Neural crest cell (in vitro differentiated cells): ENCODE data around the gene SMARCAL1. TPM values are rescaled to one million over a fixed set of nuclear protein-coding genes. Genes with fewer than 3 reads are reported as not detected.
A peak's percentile ranks its signal among the peaks of the same experiment; 100 is the strongest.

Experiments used
- DNase-seq: peaks from one replicate; pipeline ENCODE4 v3.0.0; 2021; ENCODE audit warnings: low read depth, mixed read lengths, low spot score
- H3K27ac Mint-ChIP-seq: one replicate; pipeline ENCODE4 v1.8.0; 2021; ENCODE audit warnings: mild to moderate bottlenecking, mixed read lengths; ENCODE audit not compliant: unreplicated experiment
- H3K27me3 Mint-ChIP-seq: 2 replicates; pipeline ENCODE4 v1.8.0; 2021; ENCODE audit warnings: low read depth, mild to moderate bottlenecking, mixed read lengths
- H3K36me3 Mint-ChIP-seq: 2 replicates; pipeline ENCODE4 v1.8.0; 2021; ENCODE audit warnings: low read depth, mild to moderate bottlenecking, mixed read lengths
- H3K4me1 Mint-ChIP-seq: 2 replicates; pipeline ENCODE4 v1.8.0; 2021; ENCODE audit warnings: mixed read lengths
- H3K4me3 Mint-ChIP-seq: one replicate; pipeline ENCODE4 v1.8.0; 2021; ENCODE audit warnings: mild to moderate bottlenecking, mixed read lengths
- H3K9me3 Mint-ChIP-seq: 2 replicates; pipeline ENCODE4 v1.8.0; 2021; ENCODE audit warnings: mixed read lengths
- CTCF ChIP-seq: fragments of 200-600 bp; sonication (generic); conservative IDR thresholded peaks from 2 replicates; pipeline ENCODE4 v1.5.0; 2021; ENCODE audit warnings: antibody characterized with exemption, mild to moderate bottlenecking
- total RNA-seq: library from RNA; stranded (reverse); gene quantifications from 2 replicates; pipeline ENCODE4 v1.2.1, GENCODE V29; 2021

The SMARCAL1 gene
- total RNA-seq, 1 donor from 2014 or later, result 30.6 TPM

GRCh38 chr2:216429428-216429827 is 17.1 kb downstream of the SMARCAL1 start:
- TF ChIP-seq CTCF, result no peak
- Mint-ChIP-seq H3K27me3 (no peaks in the 10 kb centered on the region), H3K4me1 (no peaks in the 10 kb centered on the region), H3K27ac (no peak overlapping the region), H3K9me3 (no peaks in the 10 kb centered on the region), H3K36me3 (peaks cover 43% of the 10 kb centered on the region), H3K4me3 (no peak overlapping the region)
- no peak for DNase-seq

GRCh38 chr2:216430811-216431530 is 18.7 kb downstream of the SMARCAL1 start:
- H3K27me3 Mint-ChIP-seq, result no peaks in the 10 kb centered on the region
- H3K27ac Mint-ChIP-seq, result peak overlapping the region; percentile 27
- H3K4me3 Mint-ChIP-seq, result no peak overlapping the region
- no peaks in the 10 kb centered on the region for H3K9me3 Mint-ChIP-seq
- no peak for TF ChIP-seq CTCF
- DNase-seq, result no peak
- peaks cover 32% of the 10 kb centered on the region for H3K36me3 Mint-ChIP-seq
- no peaks in the 10 kb centered on the region for H3K4me1 Mint-ChIP-seq

GRCh38 chr2:216431531-216431856 is 19.2 kb downstream of the SMARCAL1 start:
- Mint-ChIP-seq H3K27ac (no peak overlapping the region), H3K36me3 (peaks cover 31% of the 10 kb centered on the region), H3K27me3 (no peaks in the 10 kb centered on the region), H3K9me3 (no peaks in the 10 kb centered on the region), H3K4me3 (no peak overlapping the region), H3K4me1 (no peaks in the 10 kb centered on the region)
- no peak for DNase-seq
- no peak for TF ChIP-seq CTCF

- Mint-ChIP-seq H3K36me3 (peaks cover 35% of the 10 kb centered on the region), H3K27ac (no peak overlapping the region), H3K4me3 (no peak overlapping the region), H3K4me1 (no peaks in the 10 kb centered on the region), H3K9me3 (no peaks in the 10 kb centered on the region), H3K27me3 (no peaks in the 10 kb centered on the region)
- no peak for DNase-seq
- TF ChIP-seq CTCF, result no peak
Measured at GRCh38 chr2:216436383-216436782, 24.1 kb downstream of the SMARCAL1 start.

GRCh38 chr2:216441308-216442010 is 29.2 kb downstream of the SMARCAL1 start:
- peaks cover 15% of the 10 kb centered on the region for H3K36me3 Mint-ChIP-seq
- no peak overlapping the region for H3K27ac Mint-ChIP-seq
- no peak for TF ChIP-seq CTCF
- H3K4me1 Mint-ChIP-seq, result peaks cover 7% of the 10 kb centered on the region
- no peak for DNase-seq
- no peak overlapping the region for H3K4me3 Mint-ChIP-seq
- no peaks in the 10 kb centered on the region for H3K27me3 Mint-ChIP-seq
- H3K9me3 Mint-ChIP-seq, result no peaks in the 10 kb centered on the region
